Measurements from ENCODE around the gene CHST13.

Gene CHST13

DNA sequence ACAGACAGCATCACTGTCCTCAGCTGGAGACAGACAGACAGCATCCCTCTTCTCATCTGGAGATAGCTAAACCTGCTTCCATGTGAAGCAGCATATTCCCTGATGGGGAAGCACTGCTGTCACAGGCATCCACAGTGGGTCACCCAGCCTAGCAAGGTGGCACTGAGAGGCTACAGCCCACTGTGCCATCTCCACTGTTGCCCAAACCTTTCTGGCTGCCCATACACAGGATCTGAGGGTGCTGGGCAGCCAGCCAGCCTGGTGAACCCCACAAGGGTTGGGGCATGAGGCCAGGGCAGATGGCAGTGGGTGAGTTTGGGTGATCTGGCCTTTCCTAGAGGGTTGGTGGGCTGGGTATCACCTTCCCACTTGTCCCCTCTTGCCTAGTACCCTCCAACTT lies 11.7 kb downstream of the CHST13 start:
- no peak overlapping the region for H3K4me3 ChIP-seq (replicated peaks; ENCODE audit: low read depth, low read length)
- DNase-seq (ENCODE audit: extremely low read depth, low read depth) = no peak
- no peak for TF ChIP-seq CTCF (IDR thresholded peaks at IDR 0.05; ENCODE audit: low read depth, low read length, missing control alignments)

DNA sequence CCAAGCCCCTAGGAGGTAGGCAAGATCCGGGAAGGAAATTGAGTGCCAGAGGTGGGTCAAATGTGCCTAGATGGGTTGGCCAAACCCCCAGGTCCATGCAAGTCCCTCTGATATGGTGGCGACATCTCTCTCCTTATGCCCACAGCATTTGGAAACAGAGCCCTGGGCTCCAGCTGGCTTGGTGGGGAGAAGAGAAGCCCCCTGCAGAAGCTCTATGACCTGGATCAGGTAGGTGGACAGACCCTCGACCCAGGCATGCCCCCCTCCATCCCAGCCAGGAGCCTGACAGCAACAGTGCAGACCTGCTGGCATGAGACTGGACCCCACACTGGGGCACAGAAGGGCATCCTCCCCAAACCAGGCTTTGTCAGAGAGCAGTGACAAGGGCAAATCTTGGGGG lies 12.2 kb downstream of the CHST13 start:
- no peak overlapping the region for H3K4me3 ChIP-seq (replicated peaks; ENCODE audit: low read depth, low read length)
- no peak for TF ChIP-seq CTCF (IDR thresholded peaks at IDR 0.05; ENCODE audit: low read depth, low read length, missing control alignments)
- no peak for DNase-seq (ENCODE audit: extremely low read depth, low read depth)

GRCh38 chr3:126537116-126537729 lies 13.3 kb downstream of the CHST13 start:
- no peak for DNase-seq (ENCODE audit: extremely low read depth, low read depth)
- H3K4me3 ChIP-seq (replicated peaks; ENCODE audit: low read depth, low read length) = no peak overlapping the region
- TF ChIP-seq CTCF (IDR thresholded peaks at IDR 0.05; ENCODE audit: low read depth, low read length, missing control alignments) = no peak

- H3K4me3 ChIP-seq (replicated peaks; ENCODE audit: low read depth, low read length) = no peak overlapping the region
- TF ChIP-seq CTCF (IDR thresholded peaks at IDR 0.05; ENCODE audit: low read depth, low read length, missing control alignments) = no peak
- no peak for DNase-seq (ENCODE audit: extremely low read depth, low read depth)
Measured at GRCh38 chr3:126537730-126538281, 13.9 kb downstream of the CHST13 start.

- no peak for TF ChIP-seq CTCF (IDR thresholded peaks at IDR 0.05; ENCODE audit: low read depth, low read length, missing control alignments)
- no peak for DNase-seq (ENCODE audit: extremely low read depth, low read depth)
- no peak overlapping the region for H3K4me3 ChIP-seq (replicated peaks; ENCODE audit: low read depth, low read length)
Measured at GRCh38 chr3:126538316-126538715, 14.4 kb downstream of the CHST13 start.

DNA sequence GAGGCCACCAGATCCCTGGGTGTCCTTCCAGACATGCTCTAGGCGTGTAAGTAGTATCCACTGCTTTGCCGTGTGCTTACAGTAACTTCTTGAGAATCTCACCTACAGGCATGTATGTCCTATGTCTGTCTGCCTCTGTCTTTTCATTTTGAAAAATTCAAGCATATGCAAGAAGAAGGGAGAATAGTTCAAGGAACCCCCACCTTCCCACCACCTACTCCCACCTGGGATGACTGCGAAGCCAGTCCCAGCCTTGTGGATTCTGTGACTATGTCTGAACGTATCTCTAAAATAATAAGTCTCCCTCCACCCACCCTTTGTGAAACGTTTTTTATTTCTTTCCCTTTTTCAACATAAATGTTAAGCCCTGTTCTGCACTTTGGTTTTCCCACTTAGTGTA lies 15.0 kb downstream of the CHST13 start:
- DNase-seq (ENCODE audit: extremely low read depth, low read depth) = no peak
- no peak for TF ChIP-seq CTCF (IDR thresholded peaks at IDR 0.05; ENCODE audit: low read depth, low read length, missing control alignments)
- no peak overlapping the region for H3K4me3 ChIP-seq (replicated peaks; ENCODE audit: low read depth, low read length)

Data from HFF-Myc (cell line).